EH (cell line): ENCODE data around the gene CUL2.
A peak's percentile ranks its signal among the peaks of the same experiment; 100 is the strongest.
"Not testable (repeated sequence)": the region's sequence is repeated elsewhere in the genome, so short reads cannot be mapped to it uniquely, and the experiment has no call there.

Experiments used
- DNase-seq: peaks from one replicate; pipeline ENCODE4 v3.0.0-alpha.2; 2015; ENCODE audit warnings: low read depth

The CUL2 gene

GRCh38 chr10:35019041-35020024 is 70.8 kb downstream of the CUL2 start:
- DNase-seq = no peak

GRCh38 chr10:35017608-35018007 is 72.5 kb downstream of the CUL2 start:
- no peak for DNase-seq

- no peak for DNase-seq
Observed at GRCh38 chr10:35015843-35016408, 74.2 kb downstream of the CUL2 start.

GRCh38 chr10:35012781-35013180 is 77.4 kb downstream of the CUL2 start:
- no peak for DNase-seq

- DNase-seq = no peak
Observed at GRCh38 chr10:35011771-35012191, 78.4 kb downstream of the CUL2 start.

GRCh38 chr10:35007858-35008301 is 82.3 kb downstream of the CUL2 start:
- DNase-seq = peak; percentile 27

GRCh38 chr10:35006836-35007235 is 83.3 kb downstream of the CUL2 start:
- DNase-seq = peak; percentile 57

- DNase-seq = peak; percentile 97
Observed at GRCh38 chr10:35005868-35006267, 84.3 kb downstream of the CUL2 start.

GRCh38 chr10:35004651-35005050 is 85.5 kb downstream of the CUL2 start:
- DNase-seq = peak; percentile 44

- no peak for DNase-seq
Observed at GRCh38 chr10:35003906-35004305, 86.2 kb downstream of the CUL2 start.

- DNase-seq = peak; percentile 48
Observed at GRCh38 chr10:35000936-35001335, 89.2 kb downstream of the CUL2 start.

- DNase-seq = no peak
Observed at GRCh38 chr10:34999532-34999931, 90.6 kb downstream of the CUL2 start.

GRCh38 chr10:34998940-34999339 is 91.2 kb downstream of the CUL2 start:
- no peak for DNase-seq

GRCh38 chr10:34996843-34997242 is 93.3 kb downstream of the CUL2 start:
- peak; percentile 64 for DNase-seq

GRCh38 chr10:34995925-34996324 is 94.2 kb downstream of the CUL2 start:
- DNase-seq = no peak

GRCh38 chr10:34994565-34995142 is 95.5 kb downstream of the CUL2 start:
- DNase-seq = peak; percentile 57

- no peak for DNase-seq
Observed at GRCh38 chr10:34993782-34994181, 96.4 kb downstream of the CUL2 start.

GRCh38 chr10:34991117-34991516 is 99.0 kb downstream of the CUL2 start:
- DNase-seq = not testable (repeated sequence)

GRCh38 chr10:34988397-34989067 is 101.6 kb downstream of the CUL2 start:
- DNase-seq = no peak

- DNase-seq = peak; percentile 50
Observed at GRCh38 chr10:34985823-34986222, 104.3 kb downstream of the CUL2 start.

GRCh38 chr10:34985146-34985545 is 105.0 kb downstream of the CUL2 start:
- DNase-seq = no peak

GRCh38 chr10:34981844-34982243 is 108.3 kb downstream of the CUL2 start:
- no peak for DNase-seq
